ENCODE data around the gene SLC2A5. TPM values are rescaled to one million over a fixed set of nuclear protein-coding genes. Genes with fewer than 3 reads are reported as not detected.

SLC2A5 gene
- total and polyA plus RNA-seq, 7 donors, result 1.4 to 9.1 (median 4.9) TPM

DNA sequence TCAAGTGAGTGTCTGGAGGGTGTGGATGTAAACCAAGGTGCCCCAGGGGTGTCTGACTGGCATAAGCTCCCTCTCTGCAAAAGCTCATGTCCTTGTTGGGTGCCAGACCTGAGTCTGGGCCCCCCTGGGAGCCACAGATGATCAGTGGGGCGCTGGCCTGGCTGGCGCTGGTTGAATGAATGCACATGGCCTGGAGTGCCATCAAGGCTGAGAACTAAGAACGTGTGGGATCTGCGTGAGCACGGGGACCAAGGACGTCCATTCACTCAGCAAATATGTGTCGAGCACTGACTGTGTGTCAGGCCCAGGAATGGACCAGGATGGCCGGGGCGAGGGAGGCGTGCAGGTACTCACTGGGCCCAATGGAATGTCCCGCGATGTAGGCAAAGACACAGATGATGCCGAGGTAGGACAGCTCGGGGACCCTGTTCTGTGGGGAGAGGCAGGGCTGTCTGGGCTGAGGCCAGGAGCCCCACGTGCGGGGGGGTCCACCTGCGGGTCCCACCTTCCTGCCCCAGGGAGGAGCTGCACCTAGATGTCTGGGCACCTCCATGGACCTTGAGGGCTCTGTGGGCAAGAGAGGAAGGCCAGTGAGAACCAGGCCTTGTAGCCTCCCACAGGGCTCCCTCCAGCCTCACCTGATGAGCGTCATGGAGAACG lies 62.3 kb downstream of the SLC2A5 start:
- Histone ChIP-seq H3K4me3 (no peak overlapping the region), H3K9me3 (no peaks in the 10 kb centered on the region), H3K36me3 (no peaks in the 10 kb centered on the region), H3K27me3 (no peaks in the 10 kb centered on the region), H3K4me1 (peaks cover 0 to 6% (median 0%) of the 10 kb centered on the region in 4 donors), H3K27ac (no peak overlapping the region)
- 92 to 95% methylated on average over 19 of the region's 19 CpGs for WGBS, 2 donors
- no peak for DNase-seq
- intact Hi-C loops (cut with DNase I), result loop anchor here (5.0 kb wide), 2 partner anchors 90 to 150 kb away; no protein-coding TSS in a partner anchor
- no peak for TF ChIP-seq POLR2A (IDR thresholded peaks at IDR 0.05)
- no peak for TF ChIP-seq EP300 (IDR thresholded peaks at IDR 0.05)
- no peak for TF ChIP-seq POLR2AphosphoS5 (IDR thresholded peaks at IDR 0.05)
- TF ChIP-seq, protein P1, sequence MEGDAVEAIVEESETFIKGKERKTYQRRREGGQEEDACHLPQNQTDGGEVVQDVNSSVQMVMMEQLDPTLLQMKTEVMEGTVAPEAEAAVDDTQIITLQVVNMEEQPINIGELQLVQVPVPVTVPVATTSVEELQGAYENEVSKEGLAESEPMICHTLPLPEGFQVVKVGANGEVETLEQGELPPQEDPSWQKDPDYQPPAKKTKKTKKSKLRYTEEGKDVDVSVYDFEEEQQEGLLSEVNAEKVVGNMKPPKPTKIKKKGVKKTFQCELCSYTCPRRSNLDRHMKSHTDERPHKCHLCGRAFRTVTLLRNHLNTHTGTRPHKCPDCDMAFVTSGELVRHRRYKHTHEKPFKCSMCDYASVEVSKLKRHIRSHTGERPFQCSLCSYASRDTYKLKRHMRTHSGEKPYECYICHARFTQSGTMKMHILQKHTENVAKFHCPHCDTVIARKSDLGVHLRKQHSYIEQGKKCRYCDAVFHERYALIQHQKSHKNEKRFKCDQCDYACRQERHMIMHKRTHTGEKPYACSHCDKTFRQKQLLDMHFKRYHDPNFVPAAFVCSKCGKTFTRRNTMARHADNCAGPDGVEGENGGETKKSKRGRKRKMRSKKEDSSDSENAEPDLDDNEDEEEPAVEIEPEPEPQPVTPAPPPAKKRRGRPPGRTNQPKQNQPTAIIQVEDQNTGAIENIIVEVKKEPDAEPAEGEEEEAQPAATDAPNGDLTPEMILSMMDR (IDR thresholded peaks at IDR 0.05), result no peak

DNA sequence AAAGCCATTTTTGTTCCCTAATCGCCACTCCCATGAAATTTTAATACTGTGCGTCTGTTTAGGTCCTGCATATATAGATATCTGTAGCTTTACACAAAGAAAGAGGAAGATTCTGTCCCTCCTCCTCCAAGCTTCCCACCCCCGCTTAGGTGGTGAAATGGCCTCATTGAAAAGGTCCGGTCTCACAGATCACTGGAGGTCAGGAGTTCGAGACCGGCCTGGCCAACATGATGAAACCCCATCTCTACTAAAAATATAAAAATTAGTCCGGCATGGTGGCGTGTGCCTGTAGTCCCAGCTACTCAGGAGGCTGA lies 64.1 kb downstream of the SLC2A5 start:
- WGBS, 2 donors, result 52 to 69% methylated on average over 8 of the region's 8 CpGs
- Histone ChIP-seq H3K36me3 (no peaks in the 10 kb centered on the region), H3K9me3 (no peaks in the 10 kb centered on the region), H3K4me1 (peaks cover 0 to 6% (median 0%) of the 10 kb centered on the region in 4 donors), H3K4me3 (no peak overlapping the region), H3K27me3 (no peaks in the 10 kb centered on the region), H3K27ac (no peak overlapping the region)
- TF ChIP-seq POLR2A (IDR thresholded peaks at IDR 0.05) (no peak), POLR2AphosphoS5 (IDR thresholded peaks at IDR 0.05) (no peak), EP300 (IDR thresholded peaks at IDR 0.05) (no peak)
- TF ChIP-seq, protein P1 (IDR thresholded peaks at IDR 0.05), result peak in 1 of 4 experiments; percentile 20
- intact Hi-C loops (cut with DNase I), result loop anchor here (5.0 kb wide), 2 partner anchors 88 to 148 kb away; no protein-coding TSS in a partner anchor
- no peak for DNase-seq

DNA sequence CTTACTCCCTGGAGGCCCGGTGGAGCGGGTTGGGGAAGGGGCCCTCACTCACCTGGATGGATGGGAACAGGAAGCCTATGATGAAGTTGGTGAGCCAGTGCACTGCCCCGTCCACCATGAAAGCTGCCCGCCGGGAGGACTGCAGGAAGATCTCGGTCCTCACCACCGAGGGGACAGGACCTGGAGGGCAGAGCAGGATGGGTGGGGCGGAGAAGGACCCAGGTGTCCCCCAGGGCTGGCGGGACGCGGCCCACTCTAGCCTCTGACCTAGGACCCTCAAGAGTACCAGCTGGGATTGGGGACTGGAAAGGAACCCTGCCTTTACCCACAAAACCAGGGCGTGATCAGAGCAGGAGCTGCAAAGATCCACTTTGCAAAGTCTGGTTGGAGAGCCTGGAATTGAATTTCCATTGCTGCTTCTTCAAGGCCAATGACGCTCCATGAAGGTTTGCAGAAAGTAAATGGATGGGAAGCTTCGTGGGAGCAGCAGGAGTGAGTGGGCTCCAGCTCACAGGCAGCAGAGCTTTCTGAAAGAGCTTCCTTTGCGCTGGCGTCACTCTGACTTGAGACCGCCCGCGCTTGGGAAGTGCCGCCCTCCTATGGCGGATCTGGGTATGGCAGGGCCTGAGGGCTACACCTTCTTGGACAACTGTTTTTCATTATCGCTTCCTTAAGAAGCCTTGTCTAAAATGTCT lies 64.6 kb downstream of the SLC2A5 start:
- H3K27me3 ChIP-seq, result no peaks in the 10 kb centered on the region
- intact Hi-C loops (cut with DNase I), result loop anchor here (5.0 kb wide), 2 partner anchors 88 to 148 kb away; no protein-coding TSS in a partner anchor
- H3K36me3 ChIP-seq, result no peaks in the 10 kb centered on the region
- WGBS, 2 donors, result 55 to 58% methylated on average over 22 of the region's 22 CpGs
- TF ChIP-seq, protein P1 (IDR thresholded peaks at IDR 0.05), result peak; percentile 78 to 92 (median 84)
- no peak for TF ChIP-seq POLR2AphosphoS5 (IDR thresholded peaks at IDR 0.05)
- TF ChIP-seq POLR2A (IDR thresholded peaks at IDR 0.05), result no peak
- no peak for TF ChIP-seq EP300 (IDR thresholded peaks at IDR 0.05)
- H3K4me1 ChIP-seq, result peaks cover 0 to 6% (median 0%) of the 10 kb centered on the region in 4 donors
- H3K27ac ChIP-seq, result no peak overlapping the region
- H3K4me3 ChIP-seq, result no peak overlapping the region
- DNase-seq, result peak; percentile 85
- no peaks in the 10 kb centered on the region for H3K9me3 ChIP-seq

DNA sequence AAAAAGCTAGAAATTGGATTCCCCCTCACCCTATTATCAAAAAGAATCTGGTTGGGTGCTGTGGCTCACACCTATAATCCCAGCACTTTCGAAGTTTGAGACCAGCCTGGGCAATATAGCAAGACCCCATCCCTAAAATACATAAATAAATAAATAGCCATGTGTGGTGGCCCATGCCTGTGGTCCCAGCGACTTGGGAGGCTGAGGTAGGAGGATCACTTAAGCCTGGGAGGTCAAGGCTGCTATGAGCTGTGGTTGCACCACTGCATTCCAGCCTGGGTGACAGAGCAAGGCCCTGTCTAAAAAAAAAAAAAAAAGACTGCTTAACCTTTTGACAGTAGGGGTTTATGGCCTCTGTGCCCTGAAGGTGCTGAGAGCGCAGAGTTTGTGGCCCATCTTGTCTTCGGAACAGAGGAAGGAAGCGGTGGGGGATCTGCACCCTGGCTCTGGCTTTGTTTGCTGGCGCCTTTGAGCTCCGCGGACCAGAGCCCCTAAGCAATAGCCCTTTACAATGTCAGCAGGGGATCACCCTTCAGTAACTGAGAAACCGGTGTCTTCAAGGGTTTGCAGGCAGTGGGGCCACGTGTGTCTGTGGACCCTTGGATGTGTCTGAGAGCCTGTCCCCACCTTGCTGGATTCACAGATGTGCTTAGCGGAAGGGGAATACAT lies 65.3 kb downstream of the SLC2A5 start:
- no peaks in the 10 kb centered on the region for H3K27me3 ChIP-seq
- no peak for DNase-seq
- H3K27ac ChIP-seq, result no peak overlapping the region
- H3K4me1 ChIP-seq, result peaks cover 0 to 6% (median 0%) of the 10 kb centered on the region in 4 donors
- 73 to 90% methylated on average over 11 of the region's 11 CpGs for WGBS, 2 donors
- intact Hi-C loops (cut with DNase I), result no loop called here
- TF ChIP-seq POLR2AphosphoS5 (IDR thresholded peaks at IDR 0.05) (no peak), EP300 (IDR thresholded peaks at IDR 0.05) (no peak), POLR2A (IDR thresholded peaks at IDR 0.05) (no peak)
- TF ChIP-seq, protein P1 (IDR thresholded peaks at IDR 0.05), result no peak
- no peaks in the 10 kb centered on the region for H3K36me3 ChIP-seq
- no peaks in the 10 kb centered on the region for H3K9me3 ChIP-seq
- no peak overlapping the region for H3K4me3 ChIP-seq

Measured in sigmoid colon (tissue), 7 donors.